ENCODE results near the gene AGFG2. TPM values are rescaled to one million over a fixed set of nuclear protein-coding genes. Genes with fewer than 3 reads are reported as not detected.

AGFG2 gene
- total and polyA plus RNA-seq, 5 donors: 17.3 to 26.3 (median 22.7) TPM

DNA sequence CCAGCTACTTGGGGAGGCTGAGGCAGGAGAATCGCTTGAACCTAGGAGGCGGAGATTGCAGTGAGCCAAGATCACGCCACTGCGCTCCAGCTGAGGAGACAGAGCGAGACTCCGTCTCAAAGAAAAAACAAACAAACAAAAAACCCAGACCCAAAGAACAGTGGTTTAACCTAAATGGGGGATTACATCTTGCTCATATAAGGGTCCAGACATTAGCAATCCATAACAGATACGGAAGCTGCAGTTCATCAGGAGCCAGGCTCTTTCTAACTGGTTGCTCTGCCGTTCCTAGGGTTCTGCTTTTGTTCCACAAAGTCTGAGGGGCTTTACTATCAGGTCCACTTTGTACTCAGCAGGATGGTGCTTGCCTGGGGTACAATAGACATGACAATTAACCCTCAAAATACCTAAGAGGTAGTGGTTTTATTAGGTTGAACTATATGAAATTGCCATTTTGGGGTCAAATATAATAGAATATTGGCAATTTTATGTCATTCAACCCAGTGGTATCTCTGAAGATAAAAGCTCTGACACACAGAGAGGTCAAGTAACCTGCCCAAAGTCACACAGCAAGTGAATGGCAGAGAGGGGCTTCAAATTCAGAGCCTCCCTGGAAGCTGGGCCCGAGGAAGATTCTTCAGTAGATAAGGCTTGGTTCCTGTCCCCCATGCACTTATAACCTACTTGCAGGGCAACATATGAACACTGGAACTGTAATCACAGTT lies 34.0 kb upstream of the AGFG2 start:
- H3K27ac ChIP-seq (ENCODE audit: low read length): no peak overlapping the region
- H3K27me3 ChIP-seq (ENCODE audit: control insufficient read depth, insufficient read depth): no peaks in the 10 kb centered on the region
- no peak overlapping the region for H3K4me3 ChIP-seq (ENCODE audit: low read length)
- DNase-seq (no peak), ATAC-seq (no peak)
- intact Hi-C loops (cut with DNase I): no loop called here
- 92% methylated on average over 9 of the region's 9 CpGs for WGBS
- H3K9me3 ChIP-seq (ENCODE audit: control insufficient read depth, low read length): no peaks in the 10 kb centered on the region
- no peaks in the 10 kb centered on the region for H3K4me1 ChIP-seq (ENCODE audit: control insufficient read depth, insufficient read depth, low read length)

- WGBS: 64% methylated on average over 8 of the region's 8 CpGs
- Histone ChIP-seq H3K27ac (ENCODE audit: low read length) (no peak overlapping the region), H3K9me3 (ENCODE audit: control insufficient read depth, low read length) (no peaks in the 10 kb centered on the region), H3K4me3 (ENCODE audit: low read length) (no peak overlapping the region), H3K4me1 (ENCODE audit: control insufficient read depth, insufficient read depth, low read length) (no peaks in the 10 kb centered on the region), H3K27me3 (ENCODE audit: control insufficient read depth, insufficient read depth) (no peaks in the 10 kb centered on the region)
- DNase-seq (no peak), ATAC-seq (peak in 1 of 2 donors; percentile 16)
- intact Hi-C loops (cut with DNase I): no loop called here
Measured at GRCh38 chr7:100506356-100506923, 32.6 kb upstream of the AGFG2 start.

DNA sequence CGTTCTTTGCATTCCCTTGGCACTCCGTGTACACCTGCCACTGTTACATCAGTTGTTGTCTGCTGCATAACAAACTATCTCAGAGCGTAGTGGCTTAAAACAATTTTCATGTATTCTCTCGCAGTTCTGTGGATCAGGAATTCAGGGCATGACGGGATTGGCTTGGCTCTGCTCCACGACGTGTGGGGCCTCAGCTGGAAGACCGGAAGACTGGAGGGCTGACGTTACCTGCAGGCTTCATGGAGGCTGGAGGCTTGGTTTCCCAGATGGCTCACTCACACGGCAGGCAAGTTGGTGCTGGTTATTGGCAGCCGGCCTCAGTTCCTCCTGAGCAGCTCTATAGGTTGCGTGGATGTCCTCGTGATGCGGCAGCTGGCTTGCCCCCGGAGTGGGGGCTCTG lies 29.8 kb upstream of the AGFG2 start:
- Histone ChIP-seq H3K4me3 (ENCODE audit: low read length) (no peak overlapping the region), H3K27ac (ENCODE audit: low read length) (no peak overlapping the region), H3K9me3 (ENCODE audit: control insufficient read depth, low read length) (no peaks in the 10 kb centered on the region), H3K4me1 (ENCODE audit: control insufficient read depth, insufficient read depth, low read length) (no peaks in the 10 kb centered on the region), H3K27me3 (ENCODE audit: control insufficient read depth, insufficient read depth) (no peaks in the 10 kb centered on the region)
- intact Hi-C loops (cut with DNase I): no loop called here
- 58% methylated on average over 15 of the region's 15 CpGs for WGBS
- ATAC-seq: peak in 1 of 2 donors; percentile 24
- peak in 1 of 3 donors; percentile 38 for DNase-seq

DNA sequence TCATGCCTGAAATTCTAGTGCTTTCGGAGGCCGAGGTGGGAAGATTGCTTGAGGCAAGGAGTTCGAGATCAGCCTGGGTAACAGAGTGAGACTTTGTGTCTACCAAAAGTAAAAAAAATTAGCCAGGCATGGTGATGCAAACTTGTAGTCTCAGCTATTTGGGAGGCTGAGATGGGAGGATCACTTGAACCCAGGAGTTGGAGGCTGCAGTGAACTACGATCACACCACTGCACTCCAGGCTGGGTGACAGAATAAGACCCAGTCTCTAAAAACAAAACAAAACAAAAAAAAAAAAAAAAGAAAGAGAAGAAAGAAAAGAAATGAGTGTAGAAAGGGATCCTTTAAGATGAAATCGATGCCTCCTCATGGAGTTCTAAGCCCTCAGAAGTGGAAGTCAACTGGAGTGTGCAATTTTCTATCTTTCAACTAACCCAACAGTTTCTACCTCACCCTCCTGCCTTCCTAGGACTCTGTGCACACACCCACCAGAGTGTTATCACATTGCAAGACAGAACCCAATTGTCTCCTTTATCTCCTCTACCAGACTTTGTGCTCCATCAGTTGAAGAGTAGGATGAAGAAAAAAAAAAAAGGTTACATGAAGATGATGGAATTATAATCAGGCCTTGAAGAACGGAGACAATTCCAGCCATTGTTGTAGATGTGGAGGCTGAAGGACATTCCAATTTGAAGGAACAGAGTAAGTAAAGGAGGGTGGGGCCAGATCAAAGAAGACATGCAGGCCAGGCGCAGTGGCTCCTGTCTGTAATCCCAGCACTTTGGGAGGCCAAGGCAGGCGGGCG lies 28.4 kb upstream of the AGFG2 start:
- no peak for ATAC-seq
- intact Hi-C loops (cut with DNase I): no loop called here
- DNase-seq: no peak

DNA sequence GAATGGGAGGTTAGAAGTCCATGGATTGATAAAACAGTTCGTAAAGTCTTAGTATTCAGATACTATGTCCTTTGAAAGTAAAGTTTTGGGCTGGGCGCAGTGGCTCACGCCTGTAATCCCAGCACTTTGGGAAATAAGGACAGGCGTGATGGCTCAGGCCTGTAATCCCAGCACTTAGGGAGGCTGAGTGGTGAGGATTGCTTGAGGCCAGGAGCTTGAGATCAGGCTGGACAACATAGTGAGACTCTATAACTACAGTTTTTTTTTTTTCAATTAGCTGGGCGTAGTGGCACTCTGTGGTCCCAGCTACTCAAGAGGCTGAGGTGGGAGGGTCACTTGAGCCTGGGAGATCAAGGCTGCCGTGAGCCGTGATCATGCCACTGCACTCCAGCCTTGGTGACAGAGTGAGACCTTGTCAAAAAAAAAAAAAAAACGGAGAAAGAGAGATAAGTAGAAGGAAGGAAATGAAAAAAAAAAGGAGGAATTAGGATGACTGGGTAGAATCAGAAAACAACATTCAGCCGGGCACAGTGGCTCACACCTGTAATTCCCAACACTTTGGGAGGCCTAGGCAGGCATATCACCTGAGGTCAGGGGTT lies 25.7 kb upstream of the AGFG2 start:
- DNase-seq (no peak), ATAC-seq (no peak)
- Histone ChIP-seq H3K4me1 (ENCODE audit: control insufficient read depth, insufficient read depth, low read length) (no peaks in the 10 kb centered on the region), H3K27ac (ENCODE audit: low read length) (no peak overlapping the region), H3K9me3 (ENCODE audit: control insufficient read depth, low read length) (no peaks in the 10 kb centered on the region), H3K4me3 (ENCODE audit: low read length) (no peak overlapping the region), H3K27me3 (ENCODE audit: control insufficient read depth, insufficient read depth) (no peaks in the 10 kb centered on the region)
- intact Hi-C loops (cut with DNase I): no loop called here
- WGBS: 76% methylated on average over 9 of the region's 9 CpGs

More for the DNA sequence above, 28.4 kb upstream of the AGFG2 start:
- H3K4me3 ChIP-seq (ENCODE audit: low read length): no peak overlapping the region
- H3K27ac ChIP-seq (ENCODE audit: low read length): no peak overlapping the region
- H3K4me1 ChIP-seq (ENCODE audit: control insufficient read depth, insufficient read depth, low read length): no peaks in the 10 kb centered on the region
- H3K9me3 ChIP-seq (ENCODE audit: control insufficient read depth, low read length): no peaks in the 10 kb centered on the region
- H3K27me3 ChIP-seq (ENCODE audit: control insufficient read depth, insufficient read depth): no peaks in the 10 kb centered on the region
- 91% methylated on average over 9 of the region's 9 CpGs for WGBS

DNA sequence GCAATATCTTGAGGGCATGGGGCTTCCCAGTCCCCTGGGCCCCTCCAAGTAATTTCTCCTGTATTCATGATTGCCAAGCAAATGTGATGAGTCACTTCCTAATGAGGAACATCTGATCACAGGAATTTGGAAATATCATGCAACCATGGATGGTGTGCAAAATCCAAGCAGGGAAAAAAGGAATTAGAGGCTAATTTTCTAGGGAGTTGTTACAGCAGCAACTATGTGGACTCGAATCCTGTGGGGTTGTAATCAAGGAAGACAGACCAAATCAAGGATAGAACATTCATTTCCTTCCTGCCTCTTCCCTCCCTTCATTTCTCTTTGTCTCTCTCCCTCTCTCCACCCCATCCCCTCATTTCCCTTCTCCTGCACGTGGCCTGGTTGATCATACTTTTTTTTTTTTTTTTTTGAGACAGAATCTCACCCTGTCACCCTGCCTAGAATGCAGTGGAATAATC lies 23.9 kb upstream of the AGFG2 start:
- no peak overlapping the region for H3K27ac ChIP-seq (ENCODE audit: low read length)
- peak in 1 of 2 donors; percentile 42 for ATAC-seq
- WGBS: 23% methylated on average over 2 of the region's 2 CpGs
- H3K4me3 ChIP-seq (ENCODE audit: low read length): no peak overlapping the region
- no peaks in the 10 kb centered on the region for H3K4me1 ChIP-seq (ENCODE audit: control insufficient read depth, insufficient read depth, low read length)
- no peak for DNase-seq
- intact Hi-C loops (cut with DNase I): no loop called here
- H3K27me3 ChIP-seq (ENCODE audit: control insufficient read depth, insufficient read depth): no peaks in the 10 kb centered on the region
- H3K9me3 ChIP-seq (ENCODE audit: control insufficient read depth, low read length): no peaks in the 10 kb centered on the region

GRCh38 chr7:100516135-100516812 lies 22.7 kb upstream of the AGFG2 start:
- no peak overlapping the region for H3K4me3 ChIP-seq (ENCODE audit: low read length)
- ATAC-seq (peak; percentile 59 to 64), DNase-seq (peak in 2 of 3 donors; percentile 36 to 75)
- WGBS: 49% methylated on average over 4 of the region's 4 CpGs
- no peaks in the 10 kb centered on the region for H3K9me3 ChIP-seq (ENCODE audit: control insufficient read depth, low read length)
- intact Hi-C loops (cut with DNase I): no loop called here
- no peaks in the 10 kb centered on the region for H3K4me1 ChIP-seq (ENCODE audit: control insufficient read depth, insufficient read depth, low read length)
- H3K27me3 ChIP-seq (ENCODE audit: control insufficient read depth, insufficient read depth): no peaks in the 10 kb centered on the region
- H3K27ac ChIP-seq (ENCODE audit: low read length): no peak overlapping the region

GRCh38 chr7:100517305-100517704 lies 21.7 kb upstream of the AGFG2 start:
- Histone ChIP-seq H3K9me3 (ENCODE audit: control insufficient read depth, low read length) (no peaks in the 10 kb centered on the region), H3K27me3 (ENCODE audit: control insufficient read depth, insufficient read depth) (no peaks in the 10 kb centered on the region), H3K4me1 (ENCODE audit: control insufficient read depth, insufficient read depth, low read length) (no peaks in the 10 kb centered on the region), H3K27ac (ENCODE audit: low read length) (no peak overlapping the region), H3K4me3 (ENCODE audit: low read length) (no peak overlapping the region)
- ATAC-seq: no peak
- 72% methylated on average over 2 of the region's 2 CpGs for WGBS
- no peak for DNase-seq
- intact Hi-C loops (cut with DNase I): no loop called here

GRCh38 chr7:100519580-100519979 lies 19.4 kb upstream of the AGFG2 start:
- WGBS: 94% methylated on average over 6 of the region's 6 CpGs
- DNase-seq (no peak), ATAC-seq (no peak)
- H3K4me1 ChIP-seq (ENCODE audit: control insufficient read depth, insufficient read depth, low read length): no peaks in the 10 kb centered on the region
- no peaks in the 10 kb centered on the region for H3K9me3 ChIP-seq (ENCODE audit: control insufficient read depth, low read length)
- no peak overlapping the region for H3K4me3 ChIP-seq (ENCODE audit: low read length)
- no peak overlapping the region for H3K27ac ChIP-seq (ENCODE audit: low read length)
- intact Hi-C loops (cut with DNase I): no loop called here
- H3K27me3 ChIP-seq (ENCODE audit: control insufficient read depth, insufficient read depth): no peaks in the 10 kb centered on the region

GRCh38 chr7:100520138-100520537 lies 18.9 kb upstream of the AGFG2 start:
- no peaks in the 10 kb centered on the region for H3K9me3 ChIP-seq (ENCODE audit: control insufficient read depth, low read length)
- H3K27ac ChIP-seq (ENCODE audit: low read length): no peak overlapping the region
- no peak for DNase-seq
- intact Hi-C loops (cut with DNase I): no loop called here
- WGBS: 15% methylated on average over 1 of the region's 1 CpG
- H3K27me3 ChIP-seq (ENCODE audit: control insufficient read depth, insufficient read depth): no peaks in the 10 kb centered on the region
- no peak for ATAC-seq
- no peak overlapping the region for H3K4me3 ChIP-seq (ENCODE audit: low read length)
- no peaks in the 10 kb centered on the region for H3K4me1 ChIP-seq (ENCODE audit: control insufficient read depth, insufficient read depth, low read length)
